NCI-H2171 (cell line): ENCODE data around the gene FPGS.
"Not testable (repeated sequence)": the region's sequence is repeated elsewhere in the genome, so short reads cannot be mapped to it uniquely, and the experiment has no call there.

ENCODE experiments used
- DNase-seq: peaks from one replicate; lab custom pipeline; 2025; lab: John Stamatoyannopoulos, UW

FPGS gene

DNA sequence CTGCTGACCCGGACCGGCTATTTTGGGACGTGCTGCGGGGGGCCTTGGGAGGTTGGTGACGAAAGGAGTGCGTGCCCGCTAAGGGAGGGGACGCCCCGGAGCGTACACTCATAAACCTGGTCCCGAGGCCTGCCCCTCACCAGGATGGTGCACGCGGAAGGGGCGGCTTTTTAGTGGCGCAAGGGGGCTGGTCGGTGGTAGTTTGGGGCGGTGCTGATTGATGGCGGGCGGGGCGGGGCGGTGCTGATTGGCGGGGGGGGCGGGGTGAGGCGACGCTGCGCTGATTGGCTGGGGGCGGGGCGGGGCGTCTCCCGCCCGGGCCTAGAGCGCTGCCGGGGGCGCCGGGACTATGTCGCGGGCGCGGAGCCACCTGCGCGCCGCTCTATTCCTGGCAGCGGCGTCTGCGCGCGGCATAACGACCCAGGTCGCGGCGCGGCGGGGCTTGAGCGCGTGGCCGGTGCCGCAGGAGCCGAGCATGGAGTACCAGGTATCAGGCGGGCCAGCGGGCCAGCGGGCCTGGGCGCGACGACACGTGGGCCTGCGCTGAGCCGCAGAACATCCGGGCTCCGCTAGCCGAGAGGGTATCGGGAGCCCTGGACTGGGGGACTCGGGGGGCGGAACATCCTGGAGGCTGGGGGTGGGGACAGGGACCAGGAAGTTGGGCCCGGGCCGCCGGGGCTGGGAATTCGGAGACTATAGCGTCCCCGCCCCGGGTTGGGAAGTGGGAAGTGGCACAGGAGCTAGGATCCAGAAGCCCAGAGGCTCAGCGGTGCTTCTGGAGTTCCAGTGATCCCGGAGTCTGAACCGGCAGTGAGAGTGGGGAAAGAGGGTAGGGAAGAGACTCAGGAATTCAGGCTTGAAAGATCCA lies at the start of gene FPGS:
TSS of gene FPGS (plus strand) at position 307 of the 868 bp plus-strand sequence. CDS start at position 350, 43 bp downstream.
- DNase-seq, result peak; percentile 98

- DNase-seq, result no peak
Measured at GRCh38 chr9:127753148-127753547, 49.5 kb upstream of the FPGS start.

- no peak for DNase-seq
Measured at GRCh38 chr9:127753622-127754021, 49.1 kb upstream of the FPGS start.

- peak; percentile 81 for DNase-seq
Measured at GRCh38 chr9:127754099-127755060, 48.3 kb upstream of the FPGS start.

GRCh38 chr9:127755061-127756060 lies 47.3 kb upstream of the FPGS start:
- peak; percentile 86 for DNase-seq

- no peak for DNase-seq
Measured at GRCh38 chr9:127756233-127756632, 46.4 kb upstream of the FPGS start.

GRCh38 chr9:127756776-127757175 lies 45.9 kb upstream of the FPGS start:
- not testable (repeated sequence) for DNase-seq

- DNase-seq, result no peak
Measured at GRCh38 chr9:127758843-127759242, 43.8 kb upstream of the FPGS start.

- no peak for DNase-seq
Measured at GRCh38 chr9:127761061-127761460, 41.6 kb upstream of the FPGS start.

- DNase-seq, result no peak
Measured at GRCh38 chr9:127761491-127761956, 41.2 kb upstream of the FPGS start.

GRCh38 chr9:127762111-127762676 lies 40.5 kb upstream of the FPGS start:
- DNase-seq, result no peak

DNA sequence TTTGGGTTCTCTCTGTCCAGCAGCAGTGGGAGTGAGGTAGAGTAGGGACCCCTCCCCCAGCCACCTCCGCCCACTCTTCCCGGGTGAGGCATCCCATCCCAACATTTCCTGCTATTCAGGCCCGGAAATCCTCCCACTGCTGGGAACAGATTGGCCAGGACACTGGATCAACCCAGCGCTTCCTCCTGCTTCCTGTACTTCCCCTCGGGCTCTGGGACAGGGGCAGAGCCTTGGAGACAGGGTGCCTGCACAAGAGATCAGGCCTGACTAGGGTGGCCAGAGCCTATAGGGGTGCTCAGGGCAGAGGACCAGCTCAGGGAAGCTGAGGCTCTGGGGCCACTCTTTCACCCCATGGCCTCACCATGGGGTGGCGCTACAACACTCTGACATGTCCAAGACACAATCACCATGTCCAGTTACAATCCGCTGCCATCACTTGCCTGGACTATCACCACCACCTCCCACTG lies 38.7 kb upstream of the FPGS start:
- no peak for DNase-seq

DNA sequence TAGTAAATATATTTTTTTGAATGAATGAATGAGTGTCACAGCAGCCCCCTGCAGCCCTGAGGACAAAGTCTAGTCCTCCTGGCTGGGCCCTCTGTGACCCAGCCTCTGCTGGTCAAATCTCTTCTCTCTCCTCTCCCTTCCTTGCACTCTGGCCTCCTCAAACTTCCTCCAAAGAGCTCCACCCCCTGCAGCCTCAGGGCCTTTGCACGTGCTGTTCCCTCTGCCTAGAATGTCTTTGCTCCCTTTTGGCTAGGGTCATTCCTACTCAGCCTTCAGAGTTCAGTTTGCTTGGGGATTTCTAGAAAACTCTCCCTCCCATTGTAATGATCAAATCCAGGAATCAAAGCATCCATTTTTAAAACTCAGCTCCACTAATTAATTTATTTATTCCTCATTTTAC lies 37.3 kb upstream of the FPGS start:
- DNase-seq, result no peak

GRCh38 chr9:127767410-127767809 lies 35.3 kb upstream of the FPGS start:
- peak; percentile 61 for DNase-seq

GRCh38 chr9:127767909-127768331 lies 34.8 kb upstream of the FPGS start:
- no peak for DNase-seq

GRCh38 chr9:127768698-127769097 lies 34.0 kb upstream of the FPGS start:
- no peak for DNase-seq

DNA sequence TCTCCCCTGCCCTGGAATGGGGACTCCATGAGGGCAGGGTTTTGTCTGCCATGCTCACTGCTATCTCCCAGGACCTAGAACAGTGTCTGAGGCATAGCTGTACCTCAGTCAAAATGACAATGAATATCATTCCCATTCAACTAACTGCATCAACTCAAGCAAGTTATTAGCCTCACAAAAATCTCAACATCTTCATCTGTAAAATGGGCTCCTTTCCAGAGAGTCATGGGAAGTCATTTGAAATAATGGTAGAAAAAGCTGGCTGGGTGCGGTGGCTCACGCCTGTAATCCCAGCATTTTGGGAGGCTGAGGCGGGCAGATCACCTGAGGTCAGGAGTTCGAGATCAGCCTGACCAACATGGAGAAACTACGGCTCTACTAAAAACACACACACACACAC lies 33.6 kb upstream of the FPGS start:
- no peak for DNase-seq

DNA sequence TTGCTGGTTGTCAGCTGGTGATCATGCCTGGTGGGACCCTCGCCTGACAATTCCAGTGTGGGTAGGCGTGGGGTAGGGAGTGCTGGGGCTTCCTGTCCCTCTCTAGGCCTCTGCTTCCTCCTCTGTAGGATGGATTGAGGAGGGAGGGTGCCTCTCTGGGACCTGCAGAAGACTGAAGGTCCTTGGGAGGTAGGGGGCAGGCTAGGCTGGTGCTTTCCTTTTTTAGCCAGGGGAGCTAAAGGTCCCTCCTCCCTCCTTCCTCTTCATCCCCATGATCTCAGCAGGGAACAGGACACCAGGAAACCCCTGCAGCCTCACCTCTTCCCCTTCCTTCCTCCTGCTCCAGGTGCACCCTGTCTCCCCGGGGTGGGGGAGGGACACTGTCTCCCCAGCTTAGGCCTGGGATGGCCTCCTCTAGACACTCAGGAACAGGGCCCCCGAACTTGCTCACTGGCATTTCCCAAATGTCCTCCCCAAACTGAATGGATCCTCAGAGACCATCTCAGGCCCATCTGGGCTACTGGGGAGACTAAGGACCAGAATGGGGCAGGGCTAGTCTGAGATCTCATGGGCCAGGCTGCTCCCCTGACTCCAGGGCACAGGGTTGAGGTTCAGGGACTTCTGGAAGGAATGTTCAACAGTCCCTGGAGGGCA lies 32.6 kb upstream of the FPGS start:
- DNase-seq, result no peak

DNA sequence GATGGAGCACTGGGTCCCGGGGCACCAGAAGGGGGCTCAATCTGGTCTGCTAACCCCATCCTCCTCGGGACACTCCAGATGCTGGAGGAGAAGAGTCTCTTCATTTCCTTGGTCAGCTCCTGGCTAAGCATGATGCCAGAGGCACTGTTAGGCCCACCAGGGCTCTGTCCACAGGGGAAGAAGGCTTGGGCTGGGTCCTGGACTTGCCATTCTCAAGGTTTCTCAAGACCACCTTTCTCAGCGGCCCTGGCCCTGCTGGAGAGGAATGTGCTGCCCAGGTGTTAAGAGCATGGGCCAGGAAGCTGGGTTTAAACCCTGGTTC lies 32.1 kb upstream of the FPGS start:
- DNase-seq, result no peak

DNA sequence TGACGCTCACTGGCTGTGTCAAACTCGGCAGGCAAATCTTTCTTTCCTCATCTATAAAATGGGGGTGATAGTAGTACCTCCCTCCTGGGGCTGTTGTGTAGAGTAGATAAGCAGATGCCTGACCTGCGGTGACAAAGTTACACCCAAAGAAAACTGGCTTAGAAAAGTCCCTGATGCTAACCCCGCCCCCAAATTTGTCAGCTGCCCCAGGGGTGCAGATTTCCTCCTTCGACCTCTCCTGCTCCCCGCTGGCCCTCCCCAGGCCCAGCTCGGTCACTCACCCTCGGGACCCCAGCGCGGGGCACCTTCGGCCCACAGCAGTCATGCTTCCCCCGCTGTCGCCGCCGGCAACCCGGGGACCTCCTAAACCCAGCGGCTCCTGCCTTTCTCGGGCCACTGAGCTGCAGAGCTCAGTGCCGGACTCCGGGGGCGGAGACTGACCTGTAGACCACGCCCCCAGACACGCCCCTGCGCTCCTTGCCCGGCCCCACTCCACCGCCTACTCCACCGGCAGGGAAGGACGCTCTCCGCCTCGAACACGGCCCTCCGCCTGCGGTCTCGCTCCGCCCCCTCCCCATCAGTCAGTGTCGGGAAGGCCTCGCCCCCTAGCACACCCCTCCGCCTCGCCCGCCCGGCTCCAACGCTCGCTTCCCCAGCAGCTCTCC lies 31.6 kb upstream of the FPGS start:
- peak; percentile 99 for DNase-seq
